Loucy (cell line): ENCODE data around the gene CST3.

Experiments
- H2AFZ ChIP-seq: fragments of 200-600 bp; sonication (generic); 2 replicates; pipeline ENCODE4 v1.6.0; 2016; ENCODE audit warnings: antibody characterized with exemption, mild to moderate bottlenecking, low read length, moderate library complexity
- H3F3A ChIP-seq: fragments of 200-600 bp; 2 replicates; pipeline ENCODE4 v1.6.0; 2016; ENCODE audit warnings: antibody characterized with exemption, low read depth, mild to moderate bottlenecking
- H3K27me3 ChIP-seq: fragments of 200-600 bp; sonication (generic); 2 replicates; pipeline ENCODE4 v1.6.1; 2014; ENCODE audit warnings: low read length, mild to moderate bottlenecking; ENCODE audit not compliant: insufficient read depth, poor library complexity, severe bottlenecking
- H3K36me3 ChIP-seq: fragments of 200-600 bp; sonication (generic); 2 replicates; pipeline ENCODE4 v1.6.1; 2016; ENCODE audit warnings: low read length; ENCODE audit not compliant: insufficient read depth
- H3K4me1 ChIP-seq: fragments of 200-600 bp; sonication (generic); 2 replicates; pipeline ENCODE4 v1.5.1; 2014; ENCODE audit warnings: low read length, mild to moderate bottlenecking; ENCODE audit not compliant: insufficient read depth, poor library complexity, severe bottlenecking
- H3K4me2 ChIP-seq: fragments of 200-600 bp; sonication (generic); 2 replicates; pipeline ENCODE4 v1.6.0; 2014; ENCODE audit warnings: antibody characterized with exemption, low read length, low read depth, mild to moderate bottlenecking; ENCODE audit not compliant: poor library complexity, severe bottlenecking
- H3K4me3 ChIP-seq: fragments of 200-600 bp; sonication (generic); 2 replicates; pipeline ENCODE4 v1.5.1; 2014; ENCODE audit warnings: low read length, mild to moderate bottlenecking, mixed read lengths; ENCODE audit not compliant: poor library complexity, severe bottlenecking
- H3K79me2 ChIP-seq: fragments of 200-600 bp; sonication (generic); 2 replicates; pipeline ENCODE4 v1.6.1; 2014; ENCODE audit warnings: low read length; ENCODE audit not compliant: insufficient read depth
- H3K9ac ChIP-seq: fragments of 200-600 bp; sonication (generic); 2 replicates; pipeline ENCODE4 v1.6.0; 2014; ENCODE audit warnings: mild to moderate bottlenecking, low read depth, low read length, moderate library complexity; ENCODE audit not compliant: poor library complexity, severe bottlenecking
- H3K9me2 ChIP-seq: fragments of 200-600 bp; sonication (generic); replicated peaks from 2 replicates; pipeline ENCODE4 v1.6.1; 2016; ENCODE audit warnings: low read depth, low read length, mixed read lengths
- H3K9me3 ChIP-seq: fragments of 200-600 bp; sonication (generic); 2 replicates; pipeline ENCODE4 v1.6.1; 2014; ENCODE audit warnings: mild to moderate bottlenecking, antibody characterized with exemption, low read length, low read depth; ENCODE audit not compliant: insufficient read depth
- H4K20me1 ChIP-seq: fragments of 200-600 bp; sonication (generic); 2 replicates; pipeline ENCODE4 v1.6.0; 2014; ENCODE audit warnings: antibody characterized with exemption, low read length, mild to moderate bottlenecking; ENCODE audit not compliant: insufficient read depth, poor library complexity, severe bottlenecking
- CTCF ChIP-seq: fragments of 200-600 bp; sonication (generic); conservative IDR thresholded peaks from 2 replicates; pipeline ENCODE4 v1.5.1; 2014; ENCODE audit warnings: mild to moderate bottlenecking, antibody characterized with exemption, low read length
- EZH2phosphoT487 ChIP-seq: fragments of 200-600 bp; IDR thresholded peaks from 2 replicates; pipeline ENCODE4 v1.6.1; 2018; ENCODE audit warnings: antibody characterized with exemption, mild to moderate bottlenecking, moderate library complexity, borderline replicate concordance

CST3 gene

DNA sequence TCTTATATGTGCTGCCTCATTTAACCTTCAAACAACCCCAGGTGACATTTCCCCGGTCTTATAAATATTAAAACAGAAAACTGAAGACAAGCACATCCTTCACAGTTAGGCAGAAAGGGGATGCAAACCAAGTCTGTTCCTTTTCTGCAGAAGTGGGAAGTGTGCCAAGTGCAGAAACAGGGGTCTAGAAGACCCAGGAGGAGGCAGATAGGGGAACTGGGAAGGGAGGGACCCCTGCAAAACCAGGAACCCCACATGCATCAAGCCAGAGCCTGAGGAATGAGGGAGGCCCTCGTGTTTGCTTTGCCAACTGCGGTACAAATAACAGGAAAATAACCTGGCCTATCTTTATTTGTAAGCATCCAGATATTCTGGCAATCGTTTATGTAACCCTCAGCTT lies 17.0 kb upstream of the CST3 start:
- no peaks in the 10 kb centered on the region for H3K4me1 ChIP-seq
- H3K4me2 ChIP-seq: no peak overlapping the region
- H3K4me3 ChIP-seq: no peak overlapping the region
- H3K9ac ChIP-seq: no peak overlapping the region
- no peaks in the 10 kb centered on the region for H3K9me3 ChIP-seq
- TF ChIP-seq EZH2phosphoT487: no peak
- no peak for TF ChIP-seq CTCF
- no peak overlapping the region for H2AFZ ChIP-seq
- no peaks in the 10 kb centered on the region for H4K20me1 ChIP-seq
- H3K36me3 ChIP-seq: no peaks in the 10 kb centered on the region
- no peaks in the 10 kb centered on the region for H3F3A ChIP-seq
- H3K79me2 ChIP-seq: no peaks in the 10 kb centered on the region
- H3K9me2 ChIP-seq: no peaks in the 10 kb centered on the region
- no peaks in the 10 kb centered on the region for H3K27me3 ChIP-seq

- no peak overlapping the region for H2AFZ ChIP-seq
- TF ChIP-seq EZH2phosphoT487 (no peak), CTCF (no peak)
- H3K79me2 ChIP-seq: no peaks in the 10 kb centered on the region
- no peak overlapping the region for H3K9ac ChIP-seq
- no peak overlapping the region for H3K4me2 ChIP-seq
- H3K36me3 ChIP-seq: no peaks in the 10 kb centered on the region
- no peaks in the 10 kb centered on the region for H3K4me1 ChIP-seq
- no peaks in the 10 kb centered on the region for H3K27me3 ChIP-seq
- no peaks in the 10 kb centered on the region for H4K20me1 ChIP-seq
- H3F3A ChIP-seq: no peaks in the 10 kb centered on the region
- no peaks in the 10 kb centered on the region for H3K9me2 ChIP-seq
- H3K4me3 ChIP-seq: no peak overlapping the region
- H3K9me3 ChIP-seq: no peaks in the 10 kb centered on the region
Measured at GRCh38 chr20:23654000-23654399, 16.2 kb upstream of the CST3 start.

GRCh38 chr20:23653400-23653938 lies 15.7 kb upstream of the CST3 start:
- Histone ChIP-seq H3K4me2 (no peak overlapping the region), H3K27me3 (no peaks in the 10 kb centered on the region), H3K9me2 (no peaks in the 10 kb centered on the region), H3K4me1 (no peaks in the 10 kb centered on the region), H3K9ac (no peak overlapping the region), H3K4me3 (no peak overlapping the region), H3K9me3 (no peaks in the 10 kb centered on the region), H4K20me1 (no peaks in the 10 kb centered on the region), H3K79me2 (no peaks in the 10 kb centered on the region), H3K36me3 (no peaks in the 10 kb centered on the region), H2AFZ (no peak overlapping the region), H3F3A (no peaks in the 10 kb centered on the region)
- no peak for TF ChIP-seq EZH2phosphoT487
- no peak for TF ChIP-seq CTCF
